Activated CD8-positive, alpha-beta T cell treated with anti-CD3 and anti-CD28 coated beads, Interleukin-2, amount 10 ng/mL, durations not matched to agents 7 days and 5 days (primary cell): ENCODE results near the gene MEGF8. TPM values are rescaled to one million over a fixed set of nuclear protein-coding genes. Genes with fewer than 3 reads are reported as not detected.
"Not testable (repeated sequence)": the region's sequence is repeated elsewhere in the genome, so short reads cannot be mapped to it uniquely, and the experiment has no call there.

Source experiments
- ATAC-seq: fragments of 150-1000 bp; cut with Tn5 transposase; one replicate; pipeline ENCODE4 v1.10.0; 2021; ENCODE audit warnings: moderate library complexity
- CTCF ChIA-PET: fragments of 350-600 bp; sonication (Branson Sonifier 250); formaldehyde crosslinking; loops from one replicate; lab custom pipeline; 2021; ENCODE audit warnings: antibody characterized with exemption; lab: Charles Lee
- POLR2A ChIA-PET: fragments of 350-600 bp; sonication (Branson Sonifier 250); formaldehyde crosslinking; loops from one replicate; lab custom pipeline; 2021; ENCODE audit warnings: antibody characterized with exemption; lab: Charles Lee
- DNase-seq: peaks from one replicate; pipeline ENCODE4 v3.0.0-alpha.2; 2020
- H3K27ac Mint-ChIP-seq: one replicate; pipeline ENCODE4 v1.8.0; 2021; ENCODE audit warnings: mild to moderate bottlenecking, mixed read lengths
- H3K27me3 Mint-ChIP-seq: one replicate; pipeline ENCODE4 v1.8.0; 2021; ENCODE audit warnings: low read depth, mixed read lengths
- H3K36me3 Mint-ChIP-seq: one replicate; pipeline ENCODE4 v1.8.0; 2021; ENCODE audit warnings: low read depth, mixed read lengths
- H3K4me1 Mint-ChIP-seq: one replicate; pipeline ENCODE4 v1.8.0; 2021; ENCODE audit warnings: low read depth, mixed read lengths
- H3K4me3 Mint-ChIP-seq: one replicate; pipeline ENCODE4 v1.8.0; 2021; ENCODE audit warnings: mild to moderate bottlenecking, mixed read lengths
- H3K9me3 Mint-ChIP-seq: one replicate; pipeline ENCODE4 v1.8.0; 2022; ENCODE audit warnings: mixed read lengths; ENCODE audit not compliant: insufficient read depth
- total RNA-seq, 2 experiments: library from RNA; stranded (reverse); gene quantifications; one replicate each; pipeline ENCODE4 v1.2.3, GENCODE V29; 2021

Gene MEGF8
- total RNA-seq, 2 experiments from 2014 or later, result 5.0 to 5.9 TPM

DNA sequence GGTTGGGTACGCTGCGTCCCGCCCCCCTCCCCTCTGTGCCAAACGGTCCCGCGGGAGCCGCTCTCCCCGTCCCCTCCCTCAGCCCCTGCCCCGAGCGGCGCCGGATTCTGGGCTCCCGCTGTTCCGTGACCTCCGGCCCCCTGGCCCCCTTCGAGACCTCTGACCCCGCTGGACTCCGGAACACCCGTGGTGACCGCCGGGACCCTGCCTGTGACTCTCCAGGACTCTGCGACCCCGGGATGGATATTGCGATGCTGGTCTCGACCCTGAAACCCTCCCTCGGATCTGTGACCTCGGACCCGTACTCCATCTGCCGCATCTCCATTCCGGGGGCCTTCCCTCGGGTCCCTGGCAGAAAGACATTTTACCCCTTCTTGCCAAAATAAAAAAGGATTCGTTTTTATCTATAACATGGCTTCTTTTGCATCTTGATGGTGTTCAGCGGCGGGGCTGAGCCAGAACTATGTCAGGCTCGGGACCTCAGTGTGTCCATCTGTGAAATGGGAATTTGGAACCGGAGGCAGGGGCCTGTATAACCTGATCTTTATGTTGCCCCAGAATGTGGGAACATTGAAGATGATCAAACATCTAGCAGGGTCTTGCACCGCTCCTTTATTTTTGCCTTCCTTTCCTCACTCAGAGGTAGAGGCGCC, 654 bp upstream of the MEGF8 start:
- ChIA-PET POLR2A (no interaction called here), CTCF (interaction anchor here (1.2 kb wide), 1 partner anchor 214 kb away, joined by 4 read pairs; no protein-coding TSS in a partner anchor)
- Mint-ChIP-seq H3K4me3 (peak overlapping the region; percentile 84), H3K27ac (peak overlapping the region; percentile 82), H3K9me3 (no peaks in the 10 kb centered on the region), H3K27me3 (peaks cover 24% of the 10 kb centered on the region), H3K4me1 (peaks cover 23% of the 10 kb centered on the region), H3K36me3 (peaks cover 3% of the 10 kb centered on the region)
- ATAC-seq, result no peak
- DNase-seq, result no peak

DNA sequence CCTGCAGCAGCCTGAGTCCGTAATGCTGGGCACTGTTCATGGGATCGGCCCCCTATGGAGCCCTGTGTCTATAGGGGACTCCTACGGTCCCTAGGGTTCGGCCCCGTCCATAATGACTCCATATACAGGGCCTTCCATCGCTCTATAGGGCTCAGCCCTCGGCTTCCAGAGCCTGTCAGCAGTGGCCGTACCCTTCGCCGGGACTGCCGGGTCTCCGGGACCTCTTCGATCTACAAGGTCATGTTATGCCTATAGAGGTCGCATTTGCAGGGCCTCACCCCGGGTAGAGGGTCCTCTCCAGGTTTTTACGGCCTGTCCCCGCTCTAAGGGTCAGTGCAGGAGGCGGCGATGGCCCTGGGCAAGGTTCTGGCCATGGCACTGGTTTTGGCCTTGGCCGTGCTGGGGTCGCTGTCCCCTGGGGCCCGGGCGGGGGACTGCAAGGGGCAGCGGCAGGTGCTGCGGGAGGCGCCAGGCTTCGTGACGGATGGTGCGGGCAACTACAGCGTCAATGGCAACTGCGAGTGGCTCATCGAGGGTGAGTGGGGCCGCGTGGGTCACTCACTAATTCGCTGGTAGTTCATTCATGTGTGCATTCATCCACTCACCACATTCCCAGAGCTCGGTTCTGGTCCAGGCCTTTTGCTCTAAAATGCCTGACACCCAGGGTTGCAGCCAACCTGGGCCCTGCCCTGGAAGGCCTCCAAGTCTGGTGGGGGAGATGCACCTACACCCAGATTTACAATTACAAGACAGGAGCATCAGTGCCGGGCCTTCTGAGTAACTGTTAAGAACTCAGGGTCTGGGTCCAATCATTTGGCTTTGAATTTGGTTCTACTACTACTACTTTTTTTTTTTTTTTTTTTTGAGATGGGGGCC, 699 bp downstream of the MEGF8 start:
- peak overlapping the region; percentile 84 for H3K4me3 Mint-ChIP-seq
- DNase-seq, result peak; percentile 39
- peak overlapping the region; percentile 82 for H3K27ac Mint-ChIP-seq
- ATAC-seq, result peak; percentile 29
- peaks cover 3% of the 10 kb centered on the region for H3K36me3 Mint-ChIP-seq
- ChIA-PET CTCF (no interaction called here), POLR2A (interaction anchor here (1.0 kb wide), 1 partner anchor 250 kb away, joined by 3 read pairs; the partner anchor contains the start of gene ZNF574)
- H3K4me1 Mint-ChIP-seq, result peaks cover 23% of the 10 kb centered on the region
- H3K27me3 Mint-ChIP-seq, result peaks cover 24% of the 10 kb centered on the region
- no peaks in the 10 kb centered on the region for H3K9me3 Mint-ChIP-seq

DNA sequence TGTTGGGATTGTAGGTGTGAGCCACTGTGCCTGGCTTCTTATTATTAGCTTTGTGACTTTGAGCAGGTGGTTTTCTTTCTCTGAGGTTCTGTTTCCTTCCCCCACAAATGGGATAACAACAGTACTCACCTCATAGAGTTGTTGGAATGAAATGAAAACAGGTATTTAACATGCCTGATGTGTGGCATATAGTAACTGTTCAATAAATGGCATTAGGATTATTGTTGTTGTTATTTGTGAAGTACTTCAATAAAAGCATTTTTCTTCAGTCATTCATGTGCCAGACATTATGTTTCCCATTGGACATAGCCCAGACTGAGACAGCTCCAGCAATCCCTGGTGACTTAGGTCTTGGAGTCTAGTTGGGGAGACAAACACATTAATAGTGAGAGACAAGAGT, 1.5 kb downstream of the MEGF8 start:
- Mint-ChIP-seq H3K36me3 (peaks cover 3% of the 10 kb centered on the region), H3K27ac (no peak overlapping the region), H3K4me3 (peak overlapping the region; percentile 84), H3K27me3 (peaks cover 21% of the 10 kb centered on the region), H3K4me1 (peaks cover 23% of the 10 kb centered on the region), H3K9me3 (no peaks in the 10 kb centered on the region)
- CTCF ChIA-PET, result interaction anchor here (0.7 to 0.8 kb wide), 2 partner anchors 48 to 54 kb away, joined by 3 read pairs; no protein-coding TSS in a partner anchor
- ATAC-seq (no peak), DNase-seq (no peak)
- POLR2A ChIA-PET, result interaction anchor here (1.0 kb wide), 1 partner anchor 251 kb away, joined by 3 read pairs; the partner anchor contains the start of gene ZNF574

DNA sequence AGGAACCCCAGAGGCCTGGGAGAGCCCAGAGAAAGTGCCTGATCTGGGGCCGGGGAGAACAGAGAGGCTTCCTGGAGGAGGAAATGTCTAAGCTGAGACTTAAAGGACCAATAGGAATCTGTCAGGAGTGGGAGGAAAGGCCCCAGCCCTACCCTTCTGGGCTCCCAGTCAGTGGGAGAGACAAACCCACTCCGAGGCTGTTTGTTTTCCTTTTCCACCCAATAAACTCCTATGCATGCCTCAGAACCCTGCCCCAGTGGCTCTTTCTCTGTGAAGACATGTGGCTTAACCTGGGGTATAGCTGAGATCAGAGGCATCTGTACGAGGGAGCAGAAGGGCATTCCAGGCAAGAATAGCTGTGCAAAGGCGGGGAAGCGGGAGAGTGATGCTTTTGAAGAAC, 1.9 kb downstream of the MEGF8 start:
- Mint-ChIP-seq H3K27me3 (peaks cover 17% of the 10 kb centered on the region), H3K36me3 (peaks cover 3% of the 10 kb centered on the region), H3K27ac (no peak overlapping the region), H3K9me3 (no peaks in the 10 kb centered on the region), H3K4me3 (no peak overlapping the region), H3K4me1 (peaks cover 23% of the 10 kb centered on the region)
- ChIA-PET POLR2A (interaction anchor here (0.8 to 1.0 kb wide), 2 partner anchors 43 to 251 kb away, joined by 3 read pairs; partner anchors contain the start of gene ZNF574), CTCF (interaction anchor here (0.7 to 1.2 kb wide), 4 partner anchors 49 to 219 kb away, joined by 3 to 5 read pairs (median 3); no protein-coding TSS in a partner anchor)
- ATAC-seq, result no peak
- DNase-seq, result no peak

DNA sequence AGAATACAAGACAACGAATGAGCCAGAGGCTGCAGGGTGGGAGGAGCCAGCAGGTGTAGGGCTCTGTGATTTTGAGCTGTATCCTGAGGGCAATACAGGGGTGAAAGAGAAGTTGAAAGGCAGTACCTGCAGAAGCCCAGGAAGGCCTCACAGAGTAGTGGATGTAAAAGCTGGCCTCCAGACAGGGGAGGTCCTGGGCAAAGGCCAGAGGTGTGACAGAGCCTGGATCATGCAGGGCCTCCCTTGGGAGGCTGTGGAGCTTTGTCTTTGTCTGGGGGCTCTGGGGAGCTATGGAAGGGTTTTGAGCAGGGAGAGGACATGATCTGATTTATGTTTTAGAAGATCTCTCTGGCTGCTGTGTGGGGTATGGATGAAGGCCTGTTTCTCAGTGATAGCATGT, 2.7 kb downstream of the MEGF8 start:
- Mint-ChIP-seq H3K27ac (no peak overlapping the region), H3K9me3 (no peaks in the 10 kb centered on the region), H3K4me1 (peaks cover 23% of the 10 kb centered on the region), H3K27me3 (peaks cover 11% of the 10 kb centered on the region), H3K36me3 (peaks cover 3% of the 10 kb centered on the region), H3K4me3 (no peak overlapping the region)
- ChIA-PET POLR2A (interaction anchor here (0.8 kb wide), 1 partner anchor 44 kb away, joined by 3 read pairs; no protein-coding TSS in a partner anchor), CTCF (interaction anchor here (1.1 to 1.2 kb wide), 2 partner anchors 192 to 220 kb away, joined by 3 to 5 read pairs; no protein-coding TSS in a partner anchor)
- ATAC-seq (no peak), DNase-seq (no peak)

DNA sequence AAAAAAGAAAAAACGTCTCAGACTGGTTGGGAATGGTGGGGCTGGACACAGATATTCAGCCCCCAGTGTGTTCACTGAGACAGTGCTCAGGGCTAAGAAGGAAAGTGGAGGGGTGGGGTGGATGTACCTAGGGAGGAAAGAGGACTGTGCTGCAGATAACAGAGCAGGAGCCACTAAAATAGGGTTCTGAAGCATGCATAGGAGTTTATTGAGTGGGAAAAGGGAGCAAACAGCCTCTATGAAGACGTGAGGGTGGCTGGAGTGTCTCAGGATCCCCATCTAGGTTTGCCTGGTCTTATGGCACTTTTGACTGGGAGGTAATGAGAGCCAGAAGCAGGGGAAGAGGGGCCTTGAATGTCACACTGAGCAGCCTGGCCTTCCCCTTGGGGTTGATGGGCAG, 3.4 kb downstream of the MEGF8 start:
- no peak for DNase-seq
- peaks cover 20% of the 10 kb centered on the region for H3K4me1 Mint-ChIP-seq
- ChIA-PET POLR2A (no interaction called here), CTCF (no interaction called here)
- no peak for ATAC-seq
- no peak overlapping the region for H3K4me3 Mint-ChIP-seq
- no peaks in the 10 kb centered on the region for H3K9me3 Mint-ChIP-seq
- peaks cover 3% of the 10 kb centered on the region for H3K36me3 Mint-ChIP-seq
- H3K27ac Mint-ChIP-seq, result no peak overlapping the region
- peaks cover 5% of the 10 kb centered on the region for H3K27me3 Mint-ChIP-seq

DNA sequence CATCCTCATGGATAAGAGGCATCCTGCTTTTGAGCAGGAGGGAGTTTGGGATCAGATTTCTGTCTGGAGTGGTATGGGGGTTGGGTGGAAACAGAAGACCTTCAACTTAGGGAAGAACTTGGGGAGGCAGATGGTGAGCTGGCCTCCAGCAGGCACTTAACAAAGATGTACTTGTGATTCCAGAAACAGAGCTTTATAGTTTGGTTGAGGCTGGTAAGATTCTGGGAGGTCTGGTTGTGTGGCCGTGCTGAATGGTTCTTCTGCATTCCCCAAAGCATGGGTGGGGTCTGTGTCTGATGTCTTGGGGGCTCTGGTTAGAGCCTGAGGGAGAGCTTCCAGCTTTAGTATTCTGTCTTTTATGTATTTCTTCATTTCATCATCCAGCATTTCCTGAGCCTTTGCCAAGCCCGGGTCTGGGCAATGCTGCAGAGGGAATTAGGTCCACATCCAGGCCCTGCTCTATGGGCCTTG, 4.8 kb downstream of the MEGF8 start:
- DNase-seq, result no peak
- no peak overlapping the region for H3K27ac Mint-ChIP-seq
- H3K9me3 Mint-ChIP-seq, result no peaks in the 10 kb centered on the region

DNA sequence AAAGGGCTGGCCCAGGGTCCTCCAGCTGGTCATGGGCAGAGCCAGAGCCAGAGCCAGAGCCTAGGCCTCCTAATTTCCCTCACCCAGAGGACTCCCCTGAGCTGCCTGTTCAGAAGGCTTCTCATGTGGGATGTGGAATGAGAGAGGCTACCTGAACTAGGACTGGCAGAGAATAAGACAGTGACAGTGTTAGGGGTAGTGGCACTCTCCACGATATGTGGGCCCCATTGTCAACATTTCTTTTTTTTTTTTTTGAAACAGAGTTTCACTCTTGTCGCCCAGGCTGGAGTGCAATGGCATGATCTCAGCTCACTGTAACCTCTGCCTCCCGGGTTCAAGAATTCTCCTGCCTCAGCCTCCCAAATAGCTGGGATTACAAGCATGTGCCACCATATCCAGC, 5.9 kb downstream of the MEGF8 start:
- ATAC-seq, H3K27me3 Mint-ChIP-seq, POLR2A ChIA-PET, H3K4me3 Mint-ChIP-seq, H3K4me1 Mint-ChIP-seq, DNase-seq, H3K27ac Mint-ChIP-seq, H3K36me3 Mint-ChIP-seq, H3K9me3 Mint-ChIP-seq: not testable (repeated sequence)
- CTCF ChIA-PET, result interaction anchor here (0.6 to 1.1 kb wide), 3 partner anchors 11 to 230 kb away, joined by 3 to 4 read pairs (median 4); no protein-coding TSS in a partner anchor

More for the DNA sequence above, 4.8 kb downstream of the MEGF8 start:
- Mint-ChIP-seq H3K4me3 (no peak overlapping the region), H3K27me3 (no peaks in the 10 kb centered on the region), H3K4me1 (peaks cover 15% of the 10 kb centered on the region), H3K36me3 (no peaks in the 10 kb centered on the region)
- ATAC-seq, result no peak
- ChIA-PET POLR2A (interaction anchor here (0.8 kb wide), 1 partner anchor 25 kb away, joined by 3 read pairs; no protein-coding TSS in a partner anchor), CTCF (no interaction called here)

DNA sequence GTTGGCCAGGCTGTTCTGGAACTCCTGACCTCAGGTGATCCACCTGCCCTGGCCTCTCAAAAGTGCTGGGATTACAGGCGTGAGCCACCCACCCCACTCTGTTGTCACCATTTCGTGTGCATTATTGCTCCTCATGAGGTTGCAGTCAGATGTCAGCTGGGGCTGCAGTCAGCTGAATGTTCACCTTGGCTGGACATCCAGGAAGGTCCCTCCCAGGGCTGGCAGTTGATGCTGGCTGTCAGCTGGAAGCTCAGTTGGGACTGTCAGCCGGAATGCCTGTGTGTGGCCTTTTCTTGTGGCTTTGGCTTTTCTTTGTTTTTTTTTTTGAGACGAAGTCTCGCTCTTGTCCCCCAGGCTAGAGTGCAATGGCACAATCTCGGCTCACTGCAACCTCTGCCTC, 6.6 kb downstream of the MEGF8 start:
- no peak overlapping the region for H3K27ac Mint-ChIP-seq
- H3K27me3 Mint-ChIP-seq, result no peaks in the 10 kb centered on the region
- ChIA-PET CTCF (interaction anchor here (1.0 to 1.1 kb wide), 2 partner anchors 11 to 109 kb away, joined by 3 to 4 read pairs; no protein-coding TSS in a partner anchor), POLR2A (no interaction called here)
- DNase-seq (no peak), ATAC-seq (no peak)
- no peak overlapping the region for H3K4me3 Mint-ChIP-seq
- H3K4me1 Mint-ChIP-seq, result peaks cover 2% of the 10 kb centered on the region
- no peaks in the 10 kb centered on the region for H3K9me3 Mint-ChIP-seq
- H3K36me3 Mint-ChIP-seq, result no peaks in the 10 kb centered on the region

DNA sequence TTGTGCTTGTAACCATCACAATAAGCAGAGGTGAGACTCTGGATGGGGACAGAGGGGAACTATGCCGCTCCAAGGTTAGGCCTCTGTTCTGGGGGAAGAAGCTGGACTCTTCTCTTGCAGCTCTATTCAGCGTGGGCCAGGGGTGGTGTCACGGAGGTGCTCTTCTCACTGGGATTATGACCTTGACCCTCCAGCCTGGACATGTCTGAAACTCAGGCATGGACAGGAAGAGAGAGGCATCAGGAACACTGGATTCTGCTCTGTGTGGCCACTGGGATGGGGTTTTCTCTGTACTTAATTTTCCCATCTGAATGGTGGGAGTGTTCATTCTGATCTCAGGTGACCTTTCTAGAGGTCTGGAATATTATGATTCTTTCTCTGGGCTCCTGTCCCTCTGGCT, 7.6 kb downstream of the MEGF8 start:
- no peaks in the 10 kb centered on the region for H3K4me1 Mint-ChIP-seq
- H3K36me3 Mint-ChIP-seq, result no peaks in the 10 kb centered on the region
- no peak overlapping the region for H3K4me3 Mint-ChIP-seq
- POLR2A ChIA-PET, result no interaction called here
- DNase-seq (no peak), ATAC-seq (no peak)
- H3K27ac Mint-ChIP-seq, result no peak overlapping the region
- no peaks in the 10 kb centered on the region for H3K9me3 Mint-ChIP-seq
- CTCF ChIA-PET, result no interaction called here
- H3K27me3 Mint-ChIP-seq, result no peaks in the 10 kb centered on the region

DNA sequence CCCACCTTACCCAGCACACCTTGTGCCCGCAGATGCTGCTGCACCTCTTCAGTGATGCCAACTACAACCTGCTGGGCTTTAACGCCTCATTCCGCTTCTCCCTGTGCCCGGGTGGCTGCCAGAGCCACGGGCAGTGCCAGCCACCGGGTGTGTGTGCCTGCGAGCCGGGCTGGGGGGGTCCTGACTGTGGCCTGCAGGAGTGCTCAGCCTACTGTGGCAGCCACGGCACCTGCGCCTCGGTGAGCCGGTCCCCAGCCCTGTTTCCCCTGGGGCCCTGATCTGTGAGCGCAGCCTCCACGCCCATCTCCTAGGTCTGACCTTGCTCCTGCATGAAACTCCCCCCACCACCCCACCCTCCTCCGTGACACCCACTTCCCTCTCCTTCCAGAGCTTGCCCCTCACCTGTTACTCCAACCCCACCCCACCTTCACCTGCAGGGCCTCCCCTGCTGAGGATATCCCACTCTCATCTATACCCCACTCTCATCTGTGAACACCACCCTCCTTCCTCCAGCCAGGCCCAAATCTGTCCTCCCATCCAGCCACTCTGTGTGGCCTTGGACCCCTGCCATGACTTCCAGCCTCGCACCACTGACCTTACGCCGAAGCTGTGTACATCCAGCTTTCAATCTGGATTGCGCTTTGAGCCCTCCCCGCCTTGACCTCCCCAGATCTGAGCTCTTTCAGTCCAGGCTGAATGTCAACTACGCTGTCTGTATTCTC, 8.7 kb downstream of the MEGF8 start:
- Mint-ChIP-seq H3K4me3 (no peak overlapping the region), H3K27ac (no peak overlapping the region), H3K4me1 (no peaks in the 10 kb centered on the region), H3K36me3 (no peaks in the 10 kb centered on the region), H3K9me3 (no peaks in the 10 kb centered on the region), H3K27me3 (no peaks in the 10 kb centered on the region)
- DNase-seq, result no peak
- ChIA-PET POLR2A (no interaction called here), CTCF (no interaction called here)
- ATAC-seq, result no peak
